Neutrophil (primary cell): ENCODE data around the gene B3GAT3.

Source experiments
- H3K27ac ChIP-seq: fragments of 200-600 bp; sonication (generic); 2 replicates; pipeline ENCODE4 v1.5.1; 2016; ENCODE audit warnings: mild to moderate bottlenecking, moderate library complexity
- H3K27me3 ChIP-seq: fragments of 200-600 bp; sonication (generic); 2 replicates; pipeline ENCODE4 v1.6.0; 2016; ENCODE audit warnings: mild to moderate bottlenecking
- H3K36me3 ChIP-seq: fragments of 200-600 bp; sonication (generic); 2 replicates; pipeline ENCODE4 v1.5.1; 2017
- H3K4me1 ChIP-seq, 2 experiments: fragments of 200-600 bp in 1 of 2; sonication (generic) in 1 of 2; 1 replicate in 1 of 2; 2 replicates in 1 of 2; pipeline versions ENCODE4 v1.5.1 to v1.6.1; 2013 to 2016; ENCODE audit warnings: low read depth in 1 of 2, low read length in 1 of 2, mild to moderate bottlenecking in 1 of 2, moderate library complexity in 1 of 2; ENCODE audit not compliant: control insufficient read depth in 1 of 2, insufficient read depth in 1 of 2
- H3K4me3 ChIP-seq, 2 experiments: fragments of 200-600 bp in 1 of 2; sonication (generic) in 1 of 2; 1 replicate in 1 of 2; 2 replicates in 1 of 2; pipeline ENCODE4 v1.5.1; 2013 to 2016; ENCODE audit warnings: low read depth in 1 of 2, low read length in 1 of 2, mild to moderate bottlenecking in 1 of 2, moderate library complexity in 1 of 2
- H3K9me3 ChIP-seq: fragments of 200-600 bp; sonication (generic); 2 replicates; pipeline ENCODE4 v1.5.1; 2016
- TF ChIP-seq, protein P1 (sequence below): fragments of 200-600 bp; sonication (generic); IDR thresholded peaks from 2 replicates; pipeline ENCODE4 v1.5.1; 2016; ENCODE audit warnings: antibody characterized with exemption

The B3GAT3 gene

DNA sequence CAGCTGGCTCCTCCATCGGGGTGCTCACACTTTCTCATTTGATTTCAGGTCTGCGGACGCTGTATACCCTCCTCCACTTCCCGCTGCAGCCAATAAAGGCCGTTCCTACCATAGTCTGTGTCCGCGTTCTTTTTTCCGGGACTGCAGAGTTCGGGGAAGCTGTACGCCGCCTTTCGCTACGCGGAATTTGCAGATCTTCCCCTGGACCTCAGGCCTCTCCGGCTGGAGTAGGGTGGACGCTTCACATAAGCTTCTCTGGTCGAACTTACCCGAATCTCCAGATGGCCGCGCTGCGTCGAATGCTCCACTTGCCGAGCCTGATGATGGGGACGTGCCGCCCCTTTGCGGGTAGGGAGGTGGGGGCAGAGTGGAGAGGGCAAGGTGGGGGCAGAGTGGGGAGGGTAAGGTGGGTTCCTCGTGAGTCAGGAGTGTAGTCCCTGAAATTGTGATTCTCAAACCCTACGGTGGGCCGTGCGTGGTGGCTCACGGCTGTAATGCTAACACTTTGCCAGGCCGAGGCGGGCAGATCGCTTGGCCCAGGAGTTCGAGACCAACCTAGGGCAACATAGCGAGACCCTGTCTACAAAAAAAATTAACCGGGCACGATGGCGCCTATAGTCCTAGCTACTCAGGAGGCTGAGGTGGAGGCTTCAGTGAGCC is 43.9 kb upstream of the B3GAT3 start:
- Histone ChIP-seq H3K27ac (peak overlapping the region; percentile 90), H3K36me3 (peaks cover 14% of the 10 kb centered on the region), H3K9me3 (no peaks in the 10 kb centered on the region), H3K27me3 (no peaks in the 10 kb centered on the region), H3K4me3 (peak overlapping the region; percentile 76 to 96), H3K4me1 (peaks cover 22 to 26% of the 10 kb centered on the region in 2 experiments)
- TF ChIP-seq, protein P1, sequence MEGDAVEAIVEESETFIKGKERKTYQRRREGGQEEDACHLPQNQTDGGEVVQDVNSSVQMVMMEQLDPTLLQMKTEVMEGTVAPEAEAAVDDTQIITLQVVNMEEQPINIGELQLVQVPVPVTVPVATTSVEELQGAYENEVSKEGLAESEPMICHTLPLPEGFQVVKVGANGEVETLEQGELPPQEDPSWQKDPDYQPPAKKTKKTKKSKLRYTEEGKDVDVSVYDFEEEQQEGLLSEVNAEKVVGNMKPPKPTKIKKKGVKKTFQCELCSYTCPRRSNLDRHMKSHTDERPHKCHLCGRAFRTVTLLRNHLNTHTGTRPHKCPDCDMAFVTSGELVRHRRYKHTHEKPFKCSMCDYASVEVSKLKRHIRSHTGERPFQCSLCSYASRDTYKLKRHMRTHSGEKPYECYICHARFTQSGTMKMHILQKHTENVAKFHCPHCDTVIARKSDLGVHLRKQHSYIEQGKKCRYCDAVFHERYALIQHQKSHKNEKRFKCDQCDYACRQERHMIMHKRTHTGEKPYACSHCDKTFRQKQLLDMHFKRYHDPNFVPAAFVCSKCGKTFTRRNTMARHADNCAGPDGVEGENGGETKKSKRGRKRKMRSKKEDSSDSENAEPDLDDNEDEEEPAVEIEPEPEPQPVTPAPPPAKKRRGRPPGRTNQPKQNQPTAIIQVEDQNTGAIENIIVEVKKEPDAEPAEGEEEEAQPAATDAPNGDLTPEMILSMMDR, result no peak

DNA sequence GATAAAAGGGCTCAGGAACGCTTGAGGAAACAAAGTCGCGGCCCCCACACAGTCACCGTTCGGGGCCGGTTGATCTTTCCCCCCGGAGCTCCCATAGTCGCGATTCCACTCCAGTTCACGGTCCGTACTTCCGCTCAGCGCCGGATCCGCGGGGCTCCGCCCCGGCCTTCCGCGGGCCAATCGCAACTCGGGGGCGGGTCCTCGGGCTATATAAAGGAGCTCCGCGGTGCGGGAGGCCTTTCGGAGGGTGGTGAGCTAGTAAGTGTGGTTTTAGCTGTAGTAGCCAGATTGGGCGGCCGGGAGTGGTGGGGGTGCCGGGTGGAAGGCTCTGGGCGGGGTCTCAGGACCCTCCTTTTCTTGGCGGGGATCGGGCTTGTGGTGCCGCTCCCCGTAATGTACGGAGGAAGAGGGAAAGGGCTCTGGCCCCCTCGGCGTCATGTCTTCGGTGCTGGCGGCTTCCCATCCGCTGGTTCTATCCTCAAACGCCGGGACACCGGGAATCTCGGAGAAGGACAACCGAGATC is 43.4 kb upstream of the B3GAT3 start, which contains the start of the genes C11orf98 and CSKMT:
C11orf98 (minus strand) TSS at position 136 of the 524 bp plus-strand sequence; CDS start at position 95, 41 bp downstream.
CSKMT (plus strand) TSS at position 238 of the 524 bp plus-strand sequence. CDS start 568 bp downstream, outside the sequence.
- H3K27me3 ChIP-seq, result no peaks in the 10 kb centered on the region
- H3K27ac ChIP-seq, result peak within 1 kb of the TSS; percentile 90
- peak within 1 kb of the TSS; percentile 76 to 96 for H3K4me3 ChIP-seq
- H3K9me3 ChIP-seq, result no peaks in the 10 kb centered on the region
- TF ChIP-seq, protein P1, result no peak
- peaks cover 14% of the 10 kb centered on the region for H3K36me3 ChIP-seq
- peaks cover 22 to 25% of the 10 kb centered on the region in 2 experiments for H3K4me1 ChIP-seq

DNA sequence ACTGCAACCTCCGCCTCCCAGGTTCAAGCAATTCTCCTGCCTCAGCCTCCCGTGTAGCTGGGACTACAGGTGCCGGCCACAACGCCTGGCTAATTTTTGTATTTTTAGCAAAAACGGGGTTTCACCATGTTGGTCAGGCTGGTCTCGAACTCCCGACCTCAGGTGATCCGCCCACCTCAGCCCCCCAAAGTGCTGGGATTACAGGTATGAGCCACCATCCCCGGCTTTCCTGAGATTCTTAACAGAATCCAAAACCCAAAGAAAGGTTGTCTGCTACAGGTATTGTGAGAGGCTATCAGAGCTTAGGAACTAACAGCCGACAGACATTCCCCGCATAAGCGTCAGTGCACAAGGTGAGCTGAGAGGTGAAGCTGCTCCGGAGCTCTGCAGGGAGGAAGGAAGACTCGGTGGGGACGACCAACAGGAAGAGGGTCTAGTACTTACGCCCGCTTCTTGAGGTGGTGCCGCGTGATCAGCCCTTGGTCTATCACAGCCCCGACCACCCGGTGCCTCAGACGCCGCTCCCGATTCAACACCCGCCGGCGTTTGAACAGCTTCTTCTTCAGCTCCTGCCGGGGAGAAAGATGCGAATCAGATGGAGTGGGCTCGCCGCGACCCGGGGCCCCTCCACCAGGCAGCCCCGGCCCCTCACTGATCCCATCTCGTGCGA is 42.8 kb upstream of the B3GAT3 start:
- TF ChIP-seq, protein P1, result no peak
- Histone ChIP-seq H3K4me1 (peaks cover 22 to 25% of the 10 kb centered on the region in 2 experiments), H3K4me3 (peak overlapping the region; percentile 76 to 96), H3K9me3 (no peaks in the 10 kb centered on the region), H3K27ac (peak overlapping the region; percentile 90), H3K36me3 (peaks cover 14% of the 10 kb centered on the region), H3K27me3 (no peaks in the 10 kb centered on the region)

DNA sequence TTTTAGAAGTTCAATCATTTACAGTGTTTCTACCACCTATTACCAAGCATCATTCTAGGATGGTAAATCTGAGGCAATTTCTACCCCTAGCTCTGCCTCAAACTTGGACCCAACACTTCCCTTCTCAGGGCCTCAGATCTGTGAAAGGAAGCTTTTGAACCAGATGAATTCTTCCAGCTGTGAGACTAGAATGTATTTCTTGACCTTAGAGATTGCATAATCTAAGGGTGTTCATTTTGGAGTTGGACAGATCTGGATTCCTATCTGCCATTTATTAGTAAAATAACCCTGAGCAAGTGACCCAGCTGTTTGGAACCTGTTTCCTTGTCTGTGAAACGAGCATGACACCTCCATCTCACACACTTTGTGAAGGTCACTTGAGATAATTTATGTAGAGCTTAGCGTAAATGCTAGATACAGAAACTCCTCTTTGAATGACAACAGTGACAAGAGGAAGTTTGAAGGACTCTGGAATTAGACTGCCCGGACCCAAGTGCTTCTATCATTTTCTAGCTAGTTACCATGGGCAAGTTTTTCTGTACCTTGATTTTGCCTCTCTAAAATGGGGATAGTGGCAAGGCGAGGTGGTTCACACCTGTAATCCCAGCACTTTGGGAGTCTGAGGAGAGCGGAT is 35.1 kb upstream of the B3GAT3 start:
- TF ChIP-seq, protein P1, result no peak
- H3K9me3 ChIP-seq, result no peaks in the 10 kb centered on the region
- no peaks in the 10 kb centered on the region for H3K27me3 ChIP-seq
- H3K4me1 ChIP-seq, result peaks cover 9 to 19% of the 10 kb centered on the region in 2 experiments
- no peak overlapping the region for H3K27ac ChIP-seq
- H3K4me3 ChIP-seq, result no peak overlapping the region
- no peaks in the 10 kb centered on the region for H3K36me3 ChIP-seq

DNA sequence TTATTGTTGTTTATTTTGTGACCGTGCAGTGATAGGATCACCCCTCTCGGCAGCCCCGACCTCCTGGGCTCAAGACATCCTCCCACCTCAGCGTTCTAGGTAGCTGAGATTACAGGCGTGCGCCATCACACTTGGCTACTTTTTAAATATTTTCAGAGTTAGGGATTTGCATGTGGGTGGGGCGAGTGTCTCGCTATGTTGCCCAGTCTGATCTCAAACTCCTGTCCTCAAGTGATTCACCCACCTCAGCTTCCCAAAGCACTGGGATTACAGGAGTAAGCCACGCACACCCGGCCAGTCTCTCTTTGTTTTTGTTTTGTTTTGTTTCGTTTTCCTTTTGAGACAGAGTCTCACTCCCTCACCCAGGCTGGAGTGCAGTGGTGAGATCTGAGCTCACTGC is 32.5 kb upstream of the B3GAT3 start:
- Histone ChIP-seq H3K9me3 (no peaks in the 10 kb centered on the region), H3K4me1 (peaks cover 9 to 22% of the 10 kb centered on the region in 2 experiments), H3K27ac (no peak overlapping the region), H3K27me3 (no peaks in the 10 kb centered on the region), H3K4me3 (peak overlapping the region in 1 of 2 experiments; percentile 94), H3K36me3 (peaks cover 6% of the 10 kb centered on the region)
- TF ChIP-seq, protein P1, result no peak
